Fibroblast of lung (primary cell): ENCODE measurements around the gene SLC38A8. TPM values are rescaled to one million over a fixed set of nuclear protein-coding genes. Genes with fewer than 3 reads are reported as not detected.

Experiments
- DNase-seq, 2 donors: peaks; one replicate each; pipeline versions ENCODE4 v3.0.0 to v3.0.0-alpha.2; 2010; ENCODE audit warnings: low read depth in 2 of 2
- H2AFZ ChIP-seq: 2 replicates; pipeline ENCODE4 v1.5.1; 2012; ENCODE audit warnings: low read length, control low read depth, inconsistent platforms
- H3K27ac ChIP-seq: 2 replicates; pipeline ENCODE4 v1.5.1; 2011; ENCODE audit warnings: low read length, control low read depth; ENCODE audit not compliant: insufficient read depth
- H3K27me3 ChIP-seq: 2 replicates; pipeline ENCODE4 v1.5.1; 2011; ENCODE audit warnings: mild to moderate bottlenecking, low read length; ENCODE audit not compliant: control insufficient read depth, insufficient read depth
- H3K36me3 ChIP-seq: 2 replicates; pipeline ENCODE4 v1.5.1; 2011; ENCODE audit warnings: low read length; ENCODE audit not compliant: control insufficient read depth, insufficient read depth
- H3K4me1 ChIP-seq: 2 replicates; pipeline ENCODE4 v1.5.1; 2011; ENCODE audit warnings: low read length; ENCODE audit not compliant: control insufficient read depth, insufficient read depth; ENCODE audit errors: extremely low read depth
- H3K4me2 ChIP-seq: 2 replicates; pipeline ENCODE4 v1.5.1; 2011; ENCODE audit warnings: low read length, control low read depth; ENCODE audit not compliant: insufficient read depth; ENCODE audit errors: extremely low read depth
- H3K4me3 ChIP-seq, 4 experiments: fragments of 200-600 bp in 1 of 4; sonication (generic) in 1 of 4; replicated peaks in 1 of 4; 2 replicates each; pipeline ENCODE4 v1.5.1; 2011 to 2016; ENCODE audit warnings: low read length in 4 of 4, low read depth in 3 of 4, mild to moderate bottlenecking in 3 of 4, control low read depth in 2 of 4, inconsistent platforms in 1 of 4, mixed read lengths in 1 of 4; ENCODE audit not compliant: insufficient read depth in 1 of 4; ENCODE audit errors: control extremely low read depth in 1 of 4
- H3K79me2 ChIP-seq: 2 replicates; pipeline ENCODE4 v1.5.1; 2012; ENCODE audit warnings: mild to moderate bottlenecking, low read length, inconsistent platforms; ENCODE audit not compliant: control insufficient read depth, insufficient read depth
- H3K9ac ChIP-seq: 2 replicates; pipeline ENCODE4 v1.5.1; 2011; ENCODE audit warnings: mild to moderate bottlenecking, low read length, control low read depth; ENCODE audit not compliant: insufficient read depth
- H3K9me3 ChIP-seq: 2 replicates; pipeline ENCODE4 v1.5.1; 2012; ENCODE audit warnings: low read depth, low read length; ENCODE audit not compliant: control insufficient read depth, insufficient read depth
- H4K20me1 ChIP-seq: 2 replicates; pipeline ENCODE4 v1.5.1; 2011; ENCODE audit warnings: low read length; ENCODE audit not compliant: control insufficient read depth, insufficient read depth; ENCODE audit errors: extremely low read depth
- EZH2 ChIP-seq: IDR thresholded peaks from 2 replicates; pipeline ENCODE4 v1.5.1; 2012; ENCODE audit warnings: low read length, control low read depth, mild to moderate bottlenecking; ENCODE audit errors: missing control alignments
- polyA plus RNA-seq, 2 donors: library from polyadenylated mRNA; depleted of rRNA in 1 of 2; stranded (reverse) in 1 of 2; unstranded in 1 of 2; fragments of >200 nt; gene quantifications; 2 replicates each; pipeline ENCODE4 v1.2.1, GENCODE V29; 2011 to 2012; ENCODE audit warnings: missing spikeins in 1 of 2
- total RNA-seq: library from RNA; depleted of rRNA; stranded (reverse); fragments of >200 nt; gene quantifications from 2 replicates; pipeline ENCODE4 v1.2.1, GENCODE V29; 2014
- TF ChIP-seq, protein P1 (sequence below), 2 donors: IDR thresholded peaks in 1 of 2; conservative IDR thresholded peaks in 1 of 2; 1 replicate in 1 of 2; 2 replicates in 1 of 2; pipeline ENCODE4 v1.5.1; 2011 to 2012; ENCODE audit warnings: low read length in 2 of 2, control low read depth in 1 of 2, inconsistent platforms in 1 of 2, low read depth in 1 of 2, mild to moderate bottlenecking in 1 of 2

Gene SLC38A8
- total and polyA plus RNA-seq, 2 donors (not counting 1 experiment from before 2014, with no cell fraction given), result not detected

DNA sequence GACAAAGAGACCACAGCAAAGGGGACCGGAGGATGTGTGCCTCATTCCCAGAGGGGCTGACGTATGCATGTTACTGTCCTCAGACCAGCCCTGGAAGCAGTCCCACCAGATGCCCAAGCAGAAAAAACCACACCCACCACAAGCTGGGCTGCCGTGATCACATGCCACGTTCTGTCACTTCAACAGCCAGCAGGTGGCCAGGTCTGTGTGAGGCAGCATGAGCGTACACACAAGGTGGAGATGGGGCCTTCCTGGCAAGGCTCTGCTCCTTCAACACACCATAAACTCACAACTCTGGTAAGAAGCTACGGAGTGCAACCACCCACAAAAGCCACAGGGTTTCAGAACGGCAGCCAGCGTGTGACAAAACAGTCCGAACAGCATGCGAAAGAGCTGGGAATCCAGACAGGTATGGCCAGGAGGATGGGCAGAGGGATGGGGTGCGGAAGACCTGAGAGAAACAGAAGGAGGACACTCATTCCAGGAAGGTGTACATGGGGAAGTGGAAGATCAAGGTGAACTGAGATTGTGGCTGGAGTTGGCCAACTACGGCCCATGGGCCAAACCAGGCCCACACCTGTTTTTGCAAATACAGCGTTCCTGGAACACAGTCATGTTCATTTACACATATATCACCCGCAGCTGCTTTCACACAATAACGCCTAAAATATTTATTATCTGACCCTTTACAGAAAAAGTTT, 46.2 kb upstream of the SLC38A8 start:
- peaks cover 18% of the 10 kb centered on the region for H3K36me3 ChIP-seq
- H3K27ac ChIP-seq, result no peak overlapping the region
- H3K4me1 ChIP-seq, result no peaks in the 10 kb centered on the region
- H3K9ac ChIP-seq, result no peak overlapping the region
- no peak overlapping the region for H3K4me3 ChIP-seq
- no peaks in the 10 kb centered on the region for H3K9me3 ChIP-seq
- H3K27me3 ChIP-seq, result no peaks in the 10 kb centered on the region
- H3K4me2 ChIP-seq, result no peak overlapping the region
- no peaks in the 10 kb centered on the region for H3K79me2 ChIP-seq
- no peaks in the 10 kb centered on the region for H4K20me1 ChIP-seq
- no peak overlapping the region for H2AFZ ChIP-seq
- no peak for DNase-seq
- TF ChIP-seq EZH2, result no peak
- TF ChIP-seq, protein P1, sequence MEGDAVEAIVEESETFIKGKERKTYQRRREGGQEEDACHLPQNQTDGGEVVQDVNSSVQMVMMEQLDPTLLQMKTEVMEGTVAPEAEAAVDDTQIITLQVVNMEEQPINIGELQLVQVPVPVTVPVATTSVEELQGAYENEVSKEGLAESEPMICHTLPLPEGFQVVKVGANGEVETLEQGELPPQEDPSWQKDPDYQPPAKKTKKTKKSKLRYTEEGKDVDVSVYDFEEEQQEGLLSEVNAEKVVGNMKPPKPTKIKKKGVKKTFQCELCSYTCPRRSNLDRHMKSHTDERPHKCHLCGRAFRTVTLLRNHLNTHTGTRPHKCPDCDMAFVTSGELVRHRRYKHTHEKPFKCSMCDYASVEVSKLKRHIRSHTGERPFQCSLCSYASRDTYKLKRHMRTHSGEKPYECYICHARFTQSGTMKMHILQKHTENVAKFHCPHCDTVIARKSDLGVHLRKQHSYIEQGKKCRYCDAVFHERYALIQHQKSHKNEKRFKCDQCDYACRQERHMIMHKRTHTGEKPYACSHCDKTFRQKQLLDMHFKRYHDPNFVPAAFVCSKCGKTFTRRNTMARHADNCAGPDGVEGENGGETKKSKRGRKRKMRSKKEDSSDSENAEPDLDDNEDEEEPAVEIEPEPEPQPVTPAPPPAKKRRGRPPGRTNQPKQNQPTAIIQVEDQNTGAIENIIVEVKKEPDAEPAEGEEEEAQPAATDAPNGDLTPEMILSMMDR (conservative IDR thresholded peaks at IDR 0.05 in 1 of 2, IDR thresholded peaks at IDR 0.05 in 1 of 2; ENCODE audit: low read depth in 1 of 2, low read length in 2 of 2), result no peak

DNA sequence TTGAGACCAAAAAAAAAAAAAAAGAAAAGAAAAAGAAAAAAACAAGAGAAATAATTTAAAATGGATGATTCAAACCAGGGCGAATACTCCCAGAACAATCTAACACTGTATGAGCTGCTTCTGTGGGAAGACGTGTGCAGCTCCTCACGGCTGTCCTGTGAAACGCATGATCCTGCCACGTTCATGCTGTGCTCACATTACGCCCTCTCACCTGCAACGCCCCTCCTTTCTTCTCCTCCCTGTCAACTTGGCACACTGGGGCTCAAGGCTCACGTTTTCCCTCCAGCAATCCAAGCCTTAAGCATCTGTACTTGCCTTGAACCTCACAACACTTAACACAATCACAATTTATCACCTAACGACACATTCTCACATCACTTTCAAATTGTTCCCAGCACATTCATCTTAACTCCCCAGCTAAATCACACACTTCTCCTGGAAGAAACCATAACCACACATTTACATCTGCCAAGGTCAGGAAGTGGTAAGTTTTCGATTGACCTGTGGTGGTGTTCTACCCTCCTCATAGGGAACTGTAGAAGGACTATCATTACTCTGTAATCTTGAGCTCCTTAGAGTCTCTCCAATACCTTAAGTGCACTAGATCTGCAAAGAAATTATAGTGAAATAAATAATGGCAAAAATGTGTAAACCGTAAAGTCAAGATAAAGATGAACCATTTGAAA, 45.0 kb upstream of the SLC38A8 start:
- Histone ChIP-seq H2AFZ (no peak overlapping the region), H3K9me3 (no peaks in the 10 kb centered on the region), H3K36me3 (peaks cover 17% of the 10 kb centered on the region), H3K27ac (no peak overlapping the region), H3K9ac (no peak overlapping the region), H3K4me2 (no peak overlapping the region), H3K27me3 (no peaks in the 10 kb centered on the region), H3K4me3 (no peak overlapping the region), H3K4me1 (no peaks in the 10 kb centered on the region), H3K79me2 (no peaks in the 10 kb centered on the region), H4K20me1 (no peaks in the 10 kb centered on the region)
- peak in 1 of 2 donors; percentile 17 for DNase-seq
- no peak for TF ChIP-seq EZH2
- TF ChIP-seq, protein P1 (conservative IDR thresholded peaks at IDR 0.05 in 1 of 2, IDR thresholded peaks at IDR 0.05 in 1 of 2; ENCODE audit: low read depth in 1 of 2, low read length in 2 of 2), result no peak

DNA sequence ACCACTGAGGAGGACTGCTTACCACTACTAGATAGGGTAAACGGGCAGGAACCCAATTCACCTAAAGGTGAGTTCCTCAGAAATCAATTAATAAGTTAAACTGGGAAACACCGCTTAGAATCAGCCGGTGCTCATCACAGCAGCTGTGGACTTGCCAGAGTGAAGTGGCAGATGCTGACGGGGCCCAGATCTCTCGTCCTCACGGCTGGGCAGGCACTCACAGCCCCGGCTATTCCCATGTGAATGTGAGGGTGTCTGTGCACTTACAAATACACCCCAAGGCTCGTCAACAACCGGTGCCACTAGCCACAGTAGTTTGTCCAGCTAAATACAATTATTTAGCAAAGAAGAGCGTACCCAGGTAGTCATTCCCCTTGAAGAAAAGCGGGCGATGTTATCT, 44.4 kb upstream of the SLC38A8 start:
- H2AFZ ChIP-seq, result no peak overlapping the region
- no peak overlapping the region for H3K27ac ChIP-seq
- H3K27me3 ChIP-seq, result no peaks in the 10 kb centered on the region
- H4K20me1 ChIP-seq, result no peaks in the 10 kb centered on the region
- H3K4me1 ChIP-seq, result no peaks in the 10 kb centered on the region
- no peaks in the 10 kb centered on the region for H3K79me2 ChIP-seq
- no peaks in the 10 kb centered on the region for H3K9me3 ChIP-seq
- H3K36me3 ChIP-seq, result peaks cover 19% of the 10 kb centered on the region
- TF ChIP-seq, protein P1 (conservative IDR thresholded peaks at IDR 0.05 in 1 of 2, IDR thresholded peaks at IDR 0.05 in 1 of 2; ENCODE audit: low read depth in 1 of 2, low read length in 2 of 2), result no peak
- TF ChIP-seq EZH2, result no peak
- H3K4me2 ChIP-seq, result no peak overlapping the region
- H3K4me3 ChIP-seq, result no peak overlapping the region
- H3K9ac ChIP-seq, result no peak overlapping the region
- DNase-seq, result no peak
